Astrocyte (in vitro differentiated cells and primary cell): Measurements from ENCODE around the gene ELMO1.

Experiments
- CTCF ChIP-seq: IDR thresholded peaks from 2 replicates; pipeline ENCODE4 v1.5.1; 2011; ENCODE audit warnings: low read depth, mild to moderate bottlenecking, inconsistent platforms, low read length, moderate library complexity; ENCODE audit not compliant: insufficient read depth
- EZH2 ChIP-seq: IDR thresholded peaks from 2 replicates; pipeline ENCODE4 v1.6.1; 2012; ENCODE audit warnings: mild to moderate bottlenecking, low read length, inconsistent platforms; ENCODE audit not compliant: insufficient read depth

- TF ChIP-seq EZH2 (no peak), CTCF (no peak)
These were observed 211.8 kb downstream of the ELMO1 start for GRCh38 chr7:37236906-37237305.
